ENCODE results near the gene REM2. TPM values are rescaled to one million over a fixed set of nuclear protein-coding genes. Genes with fewer than 3 reads are reported as not detected.

REM2 gene
- total RNA-seq, 1 experiment from 2014 or later = 0.47 TPM

GRCh38 chr14:22877000-22877501 lies 6.0 kb upstream of the REM2 start:
- POLR2A ChIA-PET = no interaction called here
- H3K27me3 ChIP-seq (ENCODE audit: insufficient read depth, low read length) = no peaks in the 10 kb centered on the region
- DNase-seq (ENCODE audit: low read depth, low spot score) (no peak), ATAC-seq (no peak)
- H3K4me2 ChIP-seq (ENCODE audit: low read length) = no peak overlapping the region
- intact Hi-C loops (cut with micrococcal nuclease) = no loop called here
- no peaks in the 10 kb centered on the region for H3K9me2 ChIP-seq (ENCODE audit: insufficient read depth)
- H4K20me1 ChIP-seq (ENCODE audit: insufficient read depth) = no peaks in the 10 kb centered on the region
- no peak overlapping the region for H2AFZ ChIP-seq (ENCODE audit: low read depth, low read length, poor library complexity, severe bottlenecking)
- H3K4me1 ChIP-seq (ENCODE audit: control insufficient read depth in 1 of 2, insufficient read depth in 2 of 2, low read length in 2 of 2) = peaks cover 0 to 8% of the 10 kb centered on the region in 2 experiments; a peak in 3 of 4 replicates
- peaks cover 3% of the 10 kb centered on the region in 2 experiments; a peak in 1 of 4 replicates for H3K36me3 ChIP-seq (ENCODE audit: control insufficient read depth in 1 of 2, insufficient read depth in 2 of 2, low read length in 2 of 2)
- H3K4me3 ChIP-seq (replicated peaks in 1 of 2; ENCODE audit: low read depth in 1 of 2, low read length in 2 of 2) = no peak overlapping the region
- H3K9ac ChIP-seq (ENCODE audit: low read length) = no peak overlapping the region
- CTCF ChIA-PET = no interaction called here
- H3K9me3 ChIP-seq (ENCODE audit: control insufficient read depth in 1 of 2, insufficient read depth in 1 of 2, low read depth in 1 of 2, low read length in 2 of 2) = no peaks in the 10 kb centered on the region
- no TSS peak for BruUV-seq (replicated peaks)
- no peaks in the 10 kb centered on the region for H3K79me2 ChIP-seq (ENCODE audit: insufficient read depth, low read length)
- no peak for TF ChIP-seq POLR2A (IDR thresholded peaks at IDR 0.05; ENCODE audit: borderline replicate concordance, extremely low read depth, insufficient read depth, insufficient read length)
- RAD21 ChIA-PET (ENCODE audit: low non-redundant PET in 1 of 2, low total read pairs in 2 of 2, uncharacterized antibody in 2 of 2, unreplicated experiment in 2 of 2) = no interaction called here
- no peak overlapping the region for H3K27ac ChIP-seq (ENCODE audit: low read depth, low read length)

DNA sequence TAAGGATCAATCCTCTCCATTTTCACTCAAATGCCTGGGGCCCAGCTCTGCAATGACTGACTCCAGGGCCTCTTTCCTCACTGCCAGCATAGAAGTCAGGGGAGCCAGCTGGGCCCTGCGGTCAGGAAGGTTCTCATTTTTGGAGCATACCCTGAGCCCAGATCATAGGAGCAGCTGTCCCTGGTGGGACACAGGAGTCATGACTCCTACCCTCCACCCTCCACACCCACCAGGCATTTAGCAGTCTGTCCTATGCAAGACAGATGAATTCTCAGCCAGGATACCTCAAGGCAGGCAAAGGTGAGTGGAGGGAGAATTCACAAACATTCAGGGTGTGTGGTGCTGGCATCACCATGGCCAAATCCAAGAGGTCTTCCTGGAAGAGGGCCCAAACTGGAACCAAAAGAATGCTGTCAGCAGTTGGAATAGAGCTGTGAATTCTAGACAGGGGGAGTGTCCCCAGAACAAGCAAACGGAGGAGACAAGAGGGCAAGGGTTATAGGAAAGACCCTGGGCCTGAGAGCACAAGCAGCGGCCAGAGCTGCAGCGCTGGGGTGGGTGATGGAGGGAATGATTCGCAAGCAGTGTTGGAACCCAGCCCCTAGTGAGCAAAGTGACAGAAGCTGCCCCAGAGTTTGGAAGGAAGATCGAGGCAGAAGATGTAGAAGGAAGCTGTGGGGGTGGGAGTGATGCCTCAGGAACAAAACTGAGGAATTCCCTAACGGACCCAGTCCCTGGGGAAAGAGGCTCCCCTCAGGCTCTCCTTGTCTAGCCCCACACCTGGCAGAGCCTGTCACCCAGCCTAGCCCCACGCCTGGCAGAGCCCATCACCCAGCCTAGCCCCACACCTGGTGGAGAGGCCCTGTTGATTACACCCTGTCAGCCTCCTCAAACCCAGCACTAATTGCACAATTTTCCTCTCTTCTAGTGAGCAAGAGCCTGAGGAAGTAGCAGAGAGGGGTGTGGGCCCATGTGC lies 4.5 kb upstream of the REM2 start:
- ChIA-PET POLR2A (no interaction called here), RAD21 (ENCODE audit: low non-redundant PET in 1 of 2, low total read pairs in 2 of 2, uncharacterized antibody in 2 of 2, unreplicated experiment in 2 of 2) (interaction anchor here in 1 of 2 experiments (0.6 kb wide), 1 partner anchor 322 kb away, joined by 3 read pairs; no protein-coding TSS in a partner anchor), CTCF (no interaction called here)
- intact Hi-C loops (cut with micrococcal nuclease) = no loop called here
- H3K9ac ChIP-seq (ENCODE audit: low read length) = no peak overlapping the region
- TF ChIP-seq EZH2 (IDR thresholded peaks at IDR 0.05) = no peak
- TF ChIP-seq ZBTB33 (IDR thresholded peaks at IDR 0.05; ENCODE audit: extremely low read depth, insufficient replicate concordance, low read length) = no peak
- TF ChIP-seq, protein P1, sequence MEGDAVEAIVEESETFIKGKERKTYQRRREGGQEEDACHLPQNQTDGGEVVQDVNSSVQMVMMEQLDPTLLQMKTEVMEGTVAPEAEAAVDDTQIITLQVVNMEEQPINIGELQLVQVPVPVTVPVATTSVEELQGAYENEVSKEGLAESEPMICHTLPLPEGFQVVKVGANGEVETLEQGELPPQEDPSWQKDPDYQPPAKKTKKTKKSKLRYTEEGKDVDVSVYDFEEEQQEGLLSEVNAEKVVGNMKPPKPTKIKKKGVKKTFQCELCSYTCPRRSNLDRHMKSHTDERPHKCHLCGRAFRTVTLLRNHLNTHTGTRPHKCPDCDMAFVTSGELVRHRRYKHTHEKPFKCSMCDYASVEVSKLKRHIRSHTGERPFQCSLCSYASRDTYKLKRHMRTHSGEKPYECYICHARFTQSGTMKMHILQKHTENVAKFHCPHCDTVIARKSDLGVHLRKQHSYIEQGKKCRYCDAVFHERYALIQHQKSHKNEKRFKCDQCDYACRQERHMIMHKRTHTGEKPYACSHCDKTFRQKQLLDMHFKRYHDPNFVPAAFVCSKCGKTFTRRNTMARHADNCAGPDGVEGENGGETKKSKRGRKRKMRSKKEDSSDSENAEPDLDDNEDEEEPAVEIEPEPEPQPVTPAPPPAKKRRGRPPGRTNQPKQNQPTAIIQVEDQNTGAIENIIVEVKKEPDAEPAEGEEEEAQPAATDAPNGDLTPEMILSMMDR (IDR thresholded peaks at IDR 0.05 in 2 of 3, conservative IDR thresholded peaks at IDR 0.05 in 1 of 3; ENCODE audit: borderline replicate concordance in 1 of 3, insufficient read depth in 1 of 3, low read depth in 2 of 3, low read length in 2 of 3) = no peak
- TF ChIP-seq POLR2A (IDR thresholded peaks at IDR 0.05; ENCODE audit: borderline replicate concordance, extremely low read depth, insufficient read depth, insufficient read length) = no peak
- TF ChIP-seq YY1 (IDR thresholded peaks at IDR 0.05; ENCODE audit: extremely low read depth, insufficient replicate concordance, low read depth, low read length) = no peak
- TF ChIP-seq SRF (IDR thresholded peaks at IDR 0.05; ENCODE audit: low read depth) = no peak
- TF ChIP-seq SP1 (IDR thresholded peaks at IDR 0.05; ENCODE audit: low read depth) = no peak
- no peaks in the 10 kb centered on the region for H4K20me1 ChIP-seq (ENCODE audit: insufficient read depth)
- no peaks in the 10 kb centered on the region for H3K9me2 ChIP-seq (ENCODE audit: insufficient read depth)
- H3K4me1 ChIP-seq (ENCODE audit: control insufficient read depth in 1 of 2, insufficient read depth in 2 of 2, low read length in 2 of 2) = peaks cover 9 to 12% of the 10 kb centered on the region in 2 experiments; a peak in 3 of 4 replicates
- BruUV-seq (replicated peaks) = no TSS peak
- H3K4me2 ChIP-seq (ENCODE audit: low read length) = no peak overlapping the region
- peaks cover 3% of the 10 kb centered on the region in 2 experiments; a peak in 1 of 4 replicates for H3K36me3 ChIP-seq (ENCODE audit: control insufficient read depth in 1 of 2, insufficient read depth in 2 of 2, low read length in 2 of 2)
- no peak overlapping the region for H2AFZ ChIP-seq (ENCODE audit: low read depth, low read length, poor library complexity, severe bottlenecking)
- no peaks in the 10 kb centered on the region for H3K79me2 ChIP-seq (ENCODE audit: insufficient read depth, low read length)
- no peaks in the 10 kb centered on the region for H3K27me3 ChIP-seq (ENCODE audit: insufficient read depth, low read length)
- H3K4me3 ChIP-seq (replicated peaks in 1 of 2; ENCODE audit: low read depth in 1 of 2, low read length in 2 of 2) = no peak overlapping the region
- H3K9me3 ChIP-seq (ENCODE audit: control insufficient read depth in 1 of 2, insufficient read depth in 1 of 2, low read depth in 1 of 2, low read length in 2 of 2) = no peaks in the 10 kb centered on the region
- no peak overlapping the region for H3K27ac ChIP-seq (ENCODE audit: low read depth, low read length)
- no peak for ATAC-seq
- no peak for DNase-seq (ENCODE audit: low read depth, low spot score)

Measured in HCT116 (cell line).